Ovary (tissue), 9 donors: ENCODE results near the gene PHKA1. TPM values are rescaled to one million over a fixed set of nuclear protein-coding genes. Genes with fewer than 3 reads are reported as not detected.

Source experiments
- DNase-seq, 5 donors: peaks; one replicate each; pipeline ENCODE4 v3.0.0-alpha.2; 2019 to 2020
- H3K27ac ChIP-seq, 2 donors: fragments of 200-600 bp; one replicate each; pipeline versions ENCODE4 v1.5.1 to v1.8.0; 2019 to 2022
- H3K27me3 ChIP-seq: fragments of 200-600 bp; one replicate; pipeline ENCODE4 v1.8.0; 2022
- H3K36me3 ChIP-seq: fragments of 200-600 bp; sonication (generic); one replicate; pipeline ENCODE4 v1.5.1; 2019
- H3K4me1 ChIP-seq: one replicate; pipeline ENCODE4 v1.8.1; 2013; ENCODE audit warnings: mild to moderate bottlenecking, moderate library complexity; ENCODE audit not compliant: insufficient read depth
- H3K4me3 ChIP-seq: fragments of 200-600 bp; sonication (generic); one replicate; pipeline ENCODE4 v1.5.1; 2017
- H3K9me3 ChIP-seq, 2 donors: fragments of 200-600 bp in 1 of 2; sonication (generic) in 1 of 2; one replicate each; pipeline versions ENCODE4 v1.5.1 to v1.8.1; 2013 to 2019; ENCODE audit warnings: mild to moderate bottlenecking in 1 of 2, moderate library complexity in 1 of 2
- EP300 ChIP-seq: sonication (generic); formaldehyde crosslinking; IDR thresholded peaks from one replicate; pipeline ENCODE4 v1.6.1; 2017; ENCODE audit warnings: antibody characterized with exemption
- POLR2A ChIP-seq: fragments of 450-650 bp; IDR thresholded peaks from one replicate; pipeline ENCODE4 v1.6.1; 2017; ENCODE audit warnings: antibody characterized with exemption, mild to moderate bottlenecking, moderate library complexity
- WGBS, 3 donors: extraction: QIAGEN DNeasy Blood & Tissue Kit in 1 of 3; methylation state at CpG; one replicate each; pipeline versions ENCODE4 v1.1.5 to v1.1.7; 2013 to 2017; 5-methylcytosine and 5-hydroxymethylcytosine counted together
- intact Hi-C, 4 donors: fragments of 100-400 bp; cut with DNase I; formaldehyde crosslinking; loops; one replicate each; pipeline versions ENCODE4 v1.11.0 to v1.15.1; 2022 to 2023
- polyA plus RNA-seq, 2 donors: library from polyadenylated mRNA; stranded (reverse); fragments of 200-250 nt in 1 of 2; fragments of 350-450 nt in 1 of 2; fragmentation: Illumina TruSeq in 1 of 2; extraction: RNeasy Lipid Tissue Mini Kit (QIAGEN cat#74804) in 1 of 2; gene quantifications; one replicate each; pipeline ENCODE4 v1.2.3, GENCODE V29; 2013 to 2014
- total RNA-seq, 7 donors: library from RNA; depleted of rRNA in 2 of 7; stranded (reverse); fragments of >200 nt in 2 of 7; fragmentation: NEBNext Ultra II Directional in 3 of 7; extraction: Animal tissue kit (Norgen Biotek cat#: 25700) in 3 of 7; gene quantifications; one replicate each; pipeline versions ENCODE4 v1.1.0 to v1.2.4, GENCODE V29; 2016 to 2023
- TF ChIP-seq, protein P1 (sequence below), 3 donors: fragments of 450-650 bp in 2 of 3; fragments of 200-600 bp in 1 of 3; IDR thresholded peaks; one replicate each; pipeline versions ENCODE4 v1.5.1 to v1.8.0; 2016 to 2022; ENCODE audit warnings: antibody characterized with exemption in 3 of 3, mild to moderate bottlenecking in 1 of 3
- donor health status: DM: no; HTN: no; CAD: no; lungs with moderate emphysema.
- donor health status: DM: no; HTN: no; CAD: no.
- donor health status: Bipolar disorder and iron deficiency.
- donor health status: DM: yes; HTN: yes; CAD: no.
- donor health status: DM: no; HTN: no; CAD: no.
- donor health status: DM: yes; HTN: yes; CAD: no.

PHKA1 gene
- total and polyA plus RNA-seq, 9 donors = 4.6 to 14.8 (median 9.2) TPM

DNA sequence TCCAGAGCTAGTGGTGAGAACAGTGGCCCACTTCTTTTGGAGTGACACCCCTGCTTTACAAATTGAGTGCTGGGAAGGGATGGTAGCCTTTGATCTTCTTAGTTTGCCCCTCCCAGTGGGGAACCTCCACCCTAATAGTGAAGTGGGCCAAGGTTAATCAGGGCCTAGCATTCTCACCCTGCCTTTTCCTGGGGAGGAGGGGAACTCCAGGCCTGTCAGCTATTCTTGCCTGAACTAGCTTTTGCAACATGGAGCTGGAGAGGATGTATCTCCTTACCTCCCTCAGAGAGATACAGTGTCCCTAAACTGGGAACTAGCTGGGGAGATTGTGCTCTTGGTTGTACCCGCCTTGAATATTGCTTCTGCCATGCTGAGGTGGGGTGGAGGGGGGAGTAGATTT is 20.6 kb downstream of the PHKA1 start:
- no peak for DNase-seq
- Histone ChIP-seq H3K27me3 (no peaks in the 10 kb centered on the region), H3K4me3 (no peak overlapping the region), H3K4me1 (no peaks in the 10 kb centered on the region), H3K36me3 (no peaks in the 10 kb centered on the region), H3K9me3 (no peaks in the 10 kb centered on the region), H3K27ac (no peak overlapping the region)
- intact Hi-C loops = no loop called here
- TF ChIP-seq POLR2A = no peak
- 44 to 68% (median 63%) methylated on average over 1 of the region's 1 CpG for WGBS, 3 donors

DNA sequence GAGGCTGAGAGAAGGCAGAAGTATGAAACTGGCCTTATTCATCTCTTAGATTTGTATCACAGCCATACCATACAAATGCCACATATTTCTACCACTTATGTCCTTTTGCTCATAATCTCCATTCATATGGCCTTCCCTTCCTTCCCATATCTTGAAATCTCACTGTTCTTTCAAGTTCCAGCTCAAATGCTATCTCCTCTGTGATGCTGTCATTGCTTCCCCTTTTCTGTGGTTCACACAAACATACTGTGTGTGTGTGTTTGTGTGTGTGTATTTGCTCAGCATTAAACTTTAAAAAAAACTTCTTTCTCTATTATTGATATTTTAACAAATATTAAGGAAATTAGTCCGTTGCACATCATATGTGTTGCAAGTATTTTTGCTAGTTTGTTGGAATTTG is 26.7 kb downstream of the PHKA1 start:
- DNase-seq = no peak
- no peak overlapping the region for H3K4me3 ChIP-seq
- no peaks in the 10 kb centered on the region for H3K36me3 ChIP-seq
- TF ChIP-seq POLR2A (no peak), EP300 (no peak)
- TF ChIP-seq, protein P1, sequence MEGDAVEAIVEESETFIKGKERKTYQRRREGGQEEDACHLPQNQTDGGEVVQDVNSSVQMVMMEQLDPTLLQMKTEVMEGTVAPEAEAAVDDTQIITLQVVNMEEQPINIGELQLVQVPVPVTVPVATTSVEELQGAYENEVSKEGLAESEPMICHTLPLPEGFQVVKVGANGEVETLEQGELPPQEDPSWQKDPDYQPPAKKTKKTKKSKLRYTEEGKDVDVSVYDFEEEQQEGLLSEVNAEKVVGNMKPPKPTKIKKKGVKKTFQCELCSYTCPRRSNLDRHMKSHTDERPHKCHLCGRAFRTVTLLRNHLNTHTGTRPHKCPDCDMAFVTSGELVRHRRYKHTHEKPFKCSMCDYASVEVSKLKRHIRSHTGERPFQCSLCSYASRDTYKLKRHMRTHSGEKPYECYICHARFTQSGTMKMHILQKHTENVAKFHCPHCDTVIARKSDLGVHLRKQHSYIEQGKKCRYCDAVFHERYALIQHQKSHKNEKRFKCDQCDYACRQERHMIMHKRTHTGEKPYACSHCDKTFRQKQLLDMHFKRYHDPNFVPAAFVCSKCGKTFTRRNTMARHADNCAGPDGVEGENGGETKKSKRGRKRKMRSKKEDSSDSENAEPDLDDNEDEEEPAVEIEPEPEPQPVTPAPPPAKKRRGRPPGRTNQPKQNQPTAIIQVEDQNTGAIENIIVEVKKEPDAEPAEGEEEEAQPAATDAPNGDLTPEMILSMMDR (IDR thresholded peaks at IDR 0.05) = no peak
- intact Hi-C loops = no loop called here
- no peaks in the 10 kb centered on the region for H3K9me3 ChIP-seq
- no peaks in the 10 kb centered on the region for H3K27me3 ChIP-seq
- WGBS, 3 donors = 56 to 76% (median 72%) methylated on average over 1 of the region's 1 CpG
- no peaks in the 10 kb centered on the region for H3K4me1 ChIP-seq
- no peak overlapping the region for H3K27ac ChIP-seq

DNA sequence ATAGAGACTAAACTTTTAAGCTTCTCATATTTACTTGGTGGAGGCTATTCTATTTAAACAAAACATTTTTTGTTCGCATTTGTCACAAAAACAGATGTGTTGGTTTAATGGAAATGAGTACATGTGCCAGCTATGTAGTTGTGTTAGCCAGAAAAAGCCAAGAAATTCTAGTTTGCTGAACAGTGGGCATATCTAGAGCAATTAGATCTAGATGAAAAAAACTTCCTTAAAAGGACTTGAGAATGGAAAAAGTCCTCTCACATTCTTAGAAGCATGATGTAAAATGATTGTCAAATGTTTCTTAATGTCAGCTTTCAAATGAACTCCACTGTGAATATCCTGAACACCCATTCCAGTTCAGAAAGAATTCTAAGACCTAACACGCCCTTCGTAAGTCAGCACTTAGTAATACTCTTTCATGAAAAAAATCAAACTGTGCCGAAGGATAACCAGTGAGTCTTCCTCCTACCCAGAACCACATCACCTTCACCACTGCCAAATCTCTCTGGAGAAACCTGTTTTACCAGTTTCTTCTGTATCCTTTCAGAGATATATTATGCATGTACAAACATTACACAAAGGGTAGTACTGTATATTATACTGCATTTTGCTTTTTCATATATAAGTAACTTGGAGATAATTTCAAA is 28.2 kb downstream of the PHKA1 start:
- Histone ChIP-seq H3K27me3 (no peaks in the 10 kb centered on the region), H3K4me1 (no peaks in the 10 kb centered on the region), H3K9me3 (no peaks in the 10 kb centered on the region), H3K4me3 (no peak overlapping the region), H3K27ac (no peak overlapping the region), H3K36me3 (no peaks in the 10 kb centered on the region)
- intact Hi-C loops = no loop called here
- WGBS, 3 donors = 59 to 72% (median 70%) methylated on average over 4 of the region's 4 CpGs
- no peak for TF ChIP-seq EP300
- TF ChIP-seq, protein P1 (IDR thresholded peaks at IDR 0.05) = no peak
- TF ChIP-seq POLR2A = no peak
- DNase-seq = no peak

DNA sequence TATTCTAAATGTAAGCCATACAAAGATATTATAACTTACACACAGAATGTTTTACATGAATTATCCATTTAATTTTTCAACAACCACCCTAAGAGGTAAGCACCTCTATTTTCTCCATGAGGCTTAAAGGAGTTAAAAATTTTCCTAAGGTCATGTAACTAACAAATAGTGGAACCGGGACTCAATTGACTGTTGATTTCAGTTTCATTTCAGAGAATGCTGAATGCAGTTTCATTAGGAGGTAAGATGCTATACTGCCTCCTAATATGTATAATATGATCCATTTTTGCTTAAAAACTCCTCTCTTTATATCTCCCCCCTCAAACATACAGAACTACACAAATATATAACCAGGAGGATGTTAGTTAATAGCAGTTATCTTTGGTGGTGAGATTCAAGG is 29.1 kb downstream of the PHKA1 start:
- no peak overlapping the region for H3K4me3 ChIP-seq
- DNase-seq = no peak
- H3K4me1 ChIP-seq = no peaks in the 10 kb centered on the region
- H3K27me3 ChIP-seq = no peaks in the 10 kb centered on the region
- no peak for TF ChIP-seq POLR2A
- TF ChIP-seq, protein P1 (IDR thresholded peaks at IDR 0.05) = no peak
- TF ChIP-seq EP300 = no peak
- no peaks in the 10 kb centered on the region for H3K36me3 ChIP-seq
- H3K9me3 ChIP-seq = no peaks in the 10 kb centered on the region
- intact Hi-C loops = no loop called here
- 27 to 48% (median 28%) methylated on average over 1 of the region's 1 CpG for WGBS, 3 donors
- no peak overlapping the region for H3K27ac ChIP-seq

DNA sequence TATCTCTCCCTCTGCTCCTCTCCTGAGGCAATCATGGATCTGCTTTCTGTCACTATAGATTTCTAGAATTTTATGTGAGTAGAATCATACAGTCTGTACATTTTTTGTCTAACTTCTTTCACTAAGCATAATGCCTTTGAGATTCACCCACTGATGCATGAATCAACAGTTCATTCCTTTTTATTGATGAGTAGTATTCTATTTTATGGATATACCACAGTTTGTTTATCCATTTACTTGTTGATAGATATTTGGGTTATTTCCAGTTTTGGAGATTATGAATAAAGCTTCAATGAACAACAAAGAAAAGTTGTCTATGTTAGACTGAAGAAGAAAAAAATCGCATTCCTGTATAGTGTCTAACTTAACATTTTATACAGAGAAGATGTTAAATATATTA is 30.5 kb downstream of the PHKA1 start:
- no peak for TF ChIP-seq EP300
- TF ChIP-seq, protein P1 (IDR thresholded peaks at IDR 0.05) = no peak
- TF ChIP-seq POLR2A = no peak
- Histone ChIP-seq H3K36me3 (no peaks in the 10 kb centered on the region), H3K9me3 (no peaks in the 10 kb centered on the region), H3K4me3 (no peak overlapping the region), H3K27me3 (no peaks in the 10 kb centered on the region), H3K27ac (no peak overlapping the region), H3K4me1 (no peaks in the 10 kb centered on the region)
- 90 to 95% (median 91%) methylated on average over 1 of the region's 1 CpG for WGBS, 3 donors
- intact Hi-C loops = no loop called here
- no peak for DNase-seq
